ENCODE measurements around the gene SPTBN1.

Gene SPTBN1

GRCh38 chr2:54569745-54570301 is 113.7 kb downstream of the SPTBN1 start:
- H3K27ac Mint-ChIP-seq = peak overlapping the region; percentile 98
- ATAC-seq = no peak
- peaks cover 77% of the 10 kb centered on the region for H3K4me1 Mint-ChIP-seq
- peaks cover 22% of the 10 kb centered on the region for H3K36me3 Mint-ChIP-seq
- H3K9me3 Mint-ChIP-seq = no peaks in the 10 kb centered on the region
- DNase-seq (ENCODE audit: low spot score in 2 of 2) = no peak
- peak overlapping the region; percentile 75 for H3K4me3 Mint-ChIP-seq

GRCh38 chr2:54570321-54570855 is 114.3 kb downstream of the SPTBN1 start:
- Mint-ChIP-seq H3K9me3 (no peaks in the 10 kb centered on the region), H3K27ac (peak overlapping the region; percentile 98), H3K36me3 (peaks cover 22% of the 10 kb centered on the region), H3K4me3 (peak overlapping the region; percentile 75), H3K4me1 (peaks cover 77% of the 10 kb centered on the region)
- DNase-seq (ENCODE audit: low spot score in 2 of 2) (no peak), ATAC-seq (no peak)

GRCh38 chr2:54570925-54571694 is 115.0 kb downstream of the SPTBN1 start:
- Mint-ChIP-seq H3K9me3 (no peaks in the 10 kb centered on the region), H3K36me3 (peaks cover 22% of the 10 kb centered on the region), H3K4me3 (peak overlapping the region; percentile 75), H3K4me1 (peaks cover 84% of the 10 kb centered on the region), H3K27ac (peak overlapping the region; percentile 98)
- DNase-seq (ENCODE audit: low spot score in 2 of 2) (peak; percentile 56 to 89), ATAC-seq (peak; percentile 75)

- Mint-ChIP-seq H3K4me1 (peaks cover 90% of the 10 kb centered on the region), H3K9me3 (no peaks in the 10 kb centered on the region), H3K4me3 (peak overlapping the region; percentile 75), H3K27ac (peak overlapping the region; percentile 98), H3K36me3 (peaks cover 22% of the 10 kb centered on the region)
- ATAC-seq = peak; percentile 69
- DNase-seq (ENCODE audit: low spot score in 2 of 2) = no peak
Observed at GRCh38 chr2:54572262-54572635, 116.1 kb downstream of the SPTBN1 start.

GRCh38 chr2:54572636-54573536 is 116.8 kb downstream of the SPTBN1 start:
- ATAC-seq (peak; percentile 76), DNase-seq (ENCODE audit: low spot score in 2 of 2) (peak in 1 of 2 donors; percentile 81)
- peaks cover 92% of the 10 kb centered on the region for H3K4me1 Mint-ChIP-seq
- H3K36me3 Mint-ChIP-seq = peaks cover 22% of the 10 kb centered on the region
- no peaks in the 10 kb centered on the region for H3K9me3 Mint-ChIP-seq
- H3K27ac Mint-ChIP-seq = peak overlapping the region; percentile 98
- H3K4me3 Mint-ChIP-seq = peak overlapping the region; percentile 75

- Mint-ChIP-seq H3K4me1 (peaks cover 97% of the 10 kb centered on the region), H3K36me3 (peaks cover 22% of the 10 kb centered on the region), H3K9me3 (no peaks in the 10 kb centered on the region), H3K27ac (peak overlapping the region; percentile 98), H3K4me3 (peak overlapping the region; percentile 75)
- ATAC-seq (no peak), DNase-seq (ENCODE audit: low spot score in 2 of 2) (no peak)
Observed at GRCh38 chr2:54573537-54573919, 117.4 kb downstream of the SPTBN1 start.

- H3K27ac Mint-ChIP-seq = peak overlapping the region; percentile 98
- H3K4me3 Mint-ChIP-seq = peak overlapping the region; percentile 75
- peaks cover 22% of the 10 kb centered on the region for H3K36me3 Mint-ChIP-seq
- ATAC-seq (peak; percentile 76), DNase-seq (ENCODE audit: low spot score in 2 of 2) (peak in 1 of 2 donors; percentile 80)
- H3K9me3 Mint-ChIP-seq = no peaks in the 10 kb centered on the region
- peaks cover 96% of the 10 kb centered on the region for H3K4me1 Mint-ChIP-seq
Observed at GRCh38 chr2:54574107-54574859, 118.2 kb downstream of the SPTBN1 start.

- no peaks in the 10 kb centered on the region for H3K9me3 Mint-ChIP-seq
- H3K27ac Mint-ChIP-seq = peak overlapping the region; percentile 98
- peak overlapping the region; percentile 75 for H3K4me3 Mint-ChIP-seq
- peaks cover 22% of the 10 kb centered on the region for H3K36me3 Mint-ChIP-seq
- peaks cover 97% of the 10 kb centered on the region for H3K4me1 Mint-ChIP-seq
- DNase-seq (ENCODE audit: low spot score in 2 of 2) = no peak
- ATAC-seq = no peak
Observed at GRCh38 chr2:54574860-54575247, 118.7 kb downstream of the SPTBN1 start.

- no peaks in the 10 kb centered on the region for H3K9me3 Mint-ChIP-seq
- peaks cover 22% of the 10 kb centered on the region for H3K36me3 Mint-ChIP-seq
- no peak for DNase-seq (ENCODE audit: low spot score in 2 of 2)
- H3K4me1 Mint-ChIP-seq = peaks cover 96% of the 10 kb centered on the region
- peak overlapping the region; percentile 75 for H3K4me3 Mint-ChIP-seq
- peak overlapping the region; percentile 98 for H3K27ac Mint-ChIP-seq
- ATAC-seq = no peak
Observed at GRCh38 chr2:54575379-54575888, 119.3 kb downstream of the SPTBN1 start.

GRCh38 chr2:54577035-54577434 is 120.9 kb downstream of the SPTBN1 start:
- no peak for ATAC-seq
- peaks cover 15% of the 10 kb centered on the region for H3K36me3 Mint-ChIP-seq
- no peak overlapping the region for H3K4me3 Mint-ChIP-seq
- H3K4me1 Mint-ChIP-seq = peaks cover 87% of the 10 kb centered on the region
- H3K27ac Mint-ChIP-seq = peak overlapping the region; percentile 98
- no peak for DNase-seq (ENCODE audit: low spot score in 2 of 2)
- H3K9me3 Mint-ChIP-seq = no peaks in the 10 kb centered on the region

GRCh38 chr2:54577944-54578647 is 122.0 kb downstream of the SPTBN1 start:
- Mint-ChIP-seq H3K4me3 (no peak overlapping the region), H3K27ac (peak overlapping the region; percentile 45), H3K9me3 (no peaks in the 10 kb centered on the region), H3K4me1 (peaks cover 82% of the 10 kb centered on the region), H3K36me3 (peaks cover 8% of the 10 kb centered on the region)
- no peak for DNase-seq (ENCODE audit: low spot score in 2 of 2)
- ATAC-seq = no peak

- no peak overlapping the region for H3K4me3 Mint-ChIP-seq
- DNase-seq (ENCODE audit: low spot score in 2 of 2) (no peak), ATAC-seq (no peak)
- peak overlapping the region; percentile 92 for H3K27ac Mint-ChIP-seq
- H3K36me3 Mint-ChIP-seq = peaks cover 8% of the 10 kb centered on the region
- H3K9me3 Mint-ChIP-seq = no peaks in the 10 kb centered on the region
- H3K4me1 Mint-ChIP-seq = peaks cover 78% of the 10 kb centered on the region
Observed at GRCh38 chr2:54578648-54579045, 122.5 kb downstream of the SPTBN1 start.

- no peaks in the 10 kb centered on the region for H3K9me3 Mint-ChIP-seq
- H3K27ac Mint-ChIP-seq = peak overlapping the region; percentile 92
- peaks cover 6% of the 10 kb centered on the region for H3K36me3 Mint-ChIP-seq
- peaks cover 74% of the 10 kb centered on the region for H3K4me1 Mint-ChIP-seq
- DNase-seq (ENCODE audit: low spot score in 2 of 2) (no peak), ATAC-seq (no peak)
- H3K4me3 Mint-ChIP-seq = peak overlapping the region; percentile 61
Observed at GRCh38 chr2:54579061-54579681, 123.0 kb downstream of the SPTBN1 start.

Measured in stimulated activated effector memory CD8-positive, alpha-beta T cell treated with anti-CD3 and anti-CD28 coated beads, Interleukin-12 subunit alpha, Interleukin-12 subunit beta, amount 100 ng/mL, for 72 hours (primary cell).